ENCODE data around the gene ASPN. TPM values are rescaled to one million over a fixed set of nuclear protein-coding genes. Genes with fewer than 3 reads are reported as not detected.

Gene ASPN
- total RNA-seq, 6 donors from 2014 or later: 3.2 to 9.6 (median 5.8) TPM; not detected in 1

- H3K9me3 ChIP-seq: no peaks in the 10 kb centered on the region
- DNase-seq (no peak), ATAC-seq (ENCODE audit: low FRiP score in 2 of 2) (no peak)
- no peak overlapping the region for H3K27ac ChIP-seq
- H3K4me1 ChIP-seq: no peaks in the 10 kb centered on the region
- no peaks in the 10 kb centered on the region for H3K36me3 ChIP-seq
- H3K27me3 ChIP-seq: no peaks in the 10 kb centered on the region
- TF ChIP-seq POLR2AphosphoS5 (IDR thresholded peaks at IDR 0.05) (no peak), CTCF (IDR thresholded peaks at IDR 0.05) (no peak), POLR2A (IDR thresholded peaks at IDR 0.05) (no peak), EP300 (IDR thresholded peaks at IDR 0.05) (no peak)
- no peak overlapping the region for H3K4me3 ChIP-seq
- WGBS, 2 donors: 82 to 92% methylated on average over 6 of the region's 6 CpGs
Measured at GRCh38 chr9:92440751-92441046, 41.6 kb downstream of the ASPN start.

GRCh38 chr9:92439921-92440750 is 42.2 kb downstream of the ASPN start:
- H3K27ac ChIP-seq: no peak overlapping the region
- no peaks in the 10 kb centered on the region for H3K36me3 ChIP-seq
- no peaks in the 10 kb centered on the region for H3K27me3 ChIP-seq
- H3K4me1 ChIP-seq: no peaks in the 10 kb centered on the region
- H3K4me3 ChIP-seq: no peak overlapping the region
- WGBS, 2 donors: 87 to 88% methylated on average over 5 of the region's 5 CpGs
- H3K9me3 ChIP-seq: no peaks in the 10 kb centered on the region
- ATAC-seq (ENCODE audit: low FRiP score in 2 of 2) (no peak), DNase-seq (no peak)
- TF ChIP-seq EP300 (IDR thresholded peaks at IDR 0.05) (no peak), POLR2A (IDR thresholded peaks at IDR 0.05) (no peak), POLR2AphosphoS5 (IDR thresholded peaks at IDR 0.05) (no peak), CTCF (IDR thresholded peaks at IDR 0.05) (no peak)

GRCh38 chr9:92438900-92439526 is 43.3 kb downstream of the ASPN start:
- no peak for DNase-seq
- no peak for TF ChIP-seq POLR2AphosphoS5 (IDR thresholded peaks at IDR 0.05)
- TF ChIP-seq EP300 (IDR thresholded peaks at IDR 0.05): no peak
- TF ChIP-seq POLR2A (IDR thresholded peaks at IDR 0.05): no peak
- TF ChIP-seq CTCF (IDR thresholded peaks at IDR 0.05): no peak
- WGBS, 2 donors: 83 to 87% methylated on average over 5 of the region's 5 CpGs
- Histone ChIP-seq H3K27ac (no peak overlapping the region), H3K4me1 (no peaks in the 10 kb centered on the region), H3K9me3 (no peaks in the 10 kb centered on the region), H3K27me3 (no peaks in the 10 kb centered on the region), H3K4me3 (no peak overlapping the region), H3K36me3 (no peaks in the 10 kb centered on the region)
- ATAC-seq (ENCODE audit: low FRiP score in 2 of 2): no peak

GRCh38 chr9:92435263-92435662 is 47.0 kb downstream of the ASPN start:
- Histone ChIP-seq H3K4me3 (no peak overlapping the region), H3K4me1 (no peaks in the 10 kb centered on the region), H3K36me3 (no peaks in the 10 kb centered on the region), H3K27me3 (no peaks in the 10 kb centered on the region), H3K27ac (no peak overlapping the region), H3K9me3 (no peaks in the 10 kb centered on the region)
- WGBS, 2 donors: 46 to 67% methylated on average over 1 of the region's 1 CpG
- no peak for DNase-seq
- TF ChIP-seq EP300 (IDR thresholded peaks at IDR 0.05) (no peak), POLR2A (IDR thresholded peaks at IDR 0.05) (no peak), CTCF (IDR thresholded peaks at IDR 0.05) (no peak), POLR2AphosphoS5 (IDR thresholded peaks at IDR 0.05) (no peak)
- ATAC-seq (ENCODE audit: low FRiP score in 2 of 2): no peak

Measured in upper lobe of left lung (tissue), 6 donors.